Activated T-helper 1 cell treated with Interleukin-2 at 50 U/mL for 16 hours (primary cell): ENCODE data around the gene IFNA4.

ENCODE experiments used
- DNase-seq: peaks from one replicate; pipeline ENCODE4 v3.0.0-alpha.2; 2020; ENCODE audit warnings: low read depth

IFNA4 gene

GRCh38 chr9:21165516-21165915, 21.9 kb downstream of the IFNA4 start:
- DNase-seq, result no peak

- no peak for DNase-seq
These were observed 27.2 kb downstream of the IFNA4 start for GRCh38 chr9:21160178-21160577.

GRCh38 chr9:21155501-21155900, 31.9 kb downstream of the IFNA4 start:
- DNase-seq, result no peak

- no peak for DNase-seq
These were observed 33.3 kb downstream of the IFNA4 start for GRCh38 chr9:21154018-21154608.

GRCh38 chr9:21153336-21154017, 33.9 kb downstream of the IFNA4 start:
- DNase-seq, result no peak

GRCh38 chr9:21144603-21145002, 42.8 kb downstream of the IFNA4 start:
- DNase-seq, result no peak

GRCh38 chr9:21141427-21141882, 45.9 kb downstream of the IFNA4 start, which contains the start of gene IFNW1:
Gene IFNW1 (minus strand): TSS chr9:21141832. CDS start chr9:21141570, 262 bp downstream.
- DNase-seq, result no peak

- DNase-seq, result no peak
These were observed 50.4 kb downstream of the IFNA4 start for GRCh38 chr9:21137020-21137419.
